Mucosa of stomach (tissue), 1 donor: Measurements from ENCODE around the gene CEP76.

Experiments
- H3K27me3 ChIP-seq: one replicate; pipeline ENCODE4 v1.7.0; 2013; ENCODE audit warnings: mild to moderate bottlenecking, low read length; ENCODE audit not compliant: control insufficient read depth, insufficient read depth
- H3K36me3 ChIP-seq: one replicate; pipeline ENCODE4 v1.7.0; 2013; ENCODE audit warnings: low read length; ENCODE audit not compliant: control insufficient read depth, insufficient read depth
- H3K4me1 ChIP-seq: one replicate; pipeline ENCODE4 v1.7.0; 2013; ENCODE audit warnings: mild to moderate bottlenecking, low read length; ENCODE audit not compliant: control insufficient read depth, insufficient read depth
- H3K4me3 ChIP-seq: one replicate; pipeline ENCODE4 v1.7.0; 2013; ENCODE audit warnings: low read length
- H3K9ac ChIP-seq: one replicate; pipeline ENCODE4 v1.7.0; 2013; ENCODE audit warnings: mild to moderate bottlenecking, low read length, moderate library complexity
- H3K9me3 ChIP-seq: one replicate; pipeline ENCODE4 v1.7.0; 2013; ENCODE audit warnings: mild to moderate bottlenecking, low read length, moderate library complexity; ENCODE audit not compliant: control insufficient read depth
- donor health status: Pancreatic carcinoma.

CEP76 gene

DNA sequence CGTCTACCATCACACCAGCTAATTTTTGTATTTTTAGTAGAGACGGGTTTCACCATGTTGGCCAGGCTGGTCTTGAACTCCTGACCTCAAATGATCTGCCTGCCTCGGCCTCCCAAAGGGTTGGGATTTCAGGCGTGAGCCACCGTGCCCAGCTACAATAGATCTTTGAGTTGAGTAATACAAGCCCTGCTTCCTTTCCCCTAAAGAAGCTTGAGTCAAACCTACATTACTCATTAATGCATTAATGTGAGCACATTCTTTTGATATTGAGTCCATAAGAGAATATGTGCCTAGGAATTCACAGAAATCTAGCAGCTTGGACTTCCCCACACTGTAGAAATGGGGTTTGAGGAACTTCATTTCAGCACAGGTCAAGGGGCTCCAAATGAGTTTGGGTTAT is 39.9 kb upstream of the CEP76 start:
- H3K36me3 ChIP-seq, result no peaks in the 10 kb centered on the region
- H3K27me3 ChIP-seq, result no peaks in the 10 kb centered on the region
- H3K4me3 ChIP-seq, result no peak overlapping the region
- no peaks in the 10 kb centered on the region for H3K4me1 ChIP-seq
- no peak overlapping the region for H3K9ac ChIP-seq
- no peaks in the 10 kb centered on the region for H3K9me3 ChIP-seq

DNA sequence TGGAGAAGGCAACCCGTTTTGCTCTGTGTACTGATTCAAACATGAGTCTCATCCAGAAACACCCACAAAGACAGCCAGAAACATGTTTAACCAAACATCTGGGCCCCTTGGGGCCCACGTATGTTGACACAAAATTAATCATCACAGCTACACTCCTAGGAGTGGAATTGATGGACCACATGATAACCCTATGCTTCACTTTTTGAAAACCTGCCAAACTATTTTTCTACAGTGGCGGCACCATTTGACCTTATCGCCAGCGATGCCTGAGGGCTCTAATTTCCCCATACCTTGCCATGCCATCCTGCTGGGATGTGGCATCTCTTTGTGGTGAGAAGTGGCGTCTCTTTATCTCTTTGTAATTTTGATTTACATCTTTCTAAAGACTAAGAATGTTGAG is 38.8 kb upstream of the CEP76 start:
- Histone ChIP-seq H3K27me3 (no peaks in the 10 kb centered on the region), H3K9me3 (no peaks in the 10 kb centered on the region), H3K9ac (no peak overlapping the region), H3K4me3 (no peak overlapping the region), H3K4me1 (no peaks in the 10 kb centered on the region), H3K36me3 (no peaks in the 10 kb centered on the region)

DNA sequence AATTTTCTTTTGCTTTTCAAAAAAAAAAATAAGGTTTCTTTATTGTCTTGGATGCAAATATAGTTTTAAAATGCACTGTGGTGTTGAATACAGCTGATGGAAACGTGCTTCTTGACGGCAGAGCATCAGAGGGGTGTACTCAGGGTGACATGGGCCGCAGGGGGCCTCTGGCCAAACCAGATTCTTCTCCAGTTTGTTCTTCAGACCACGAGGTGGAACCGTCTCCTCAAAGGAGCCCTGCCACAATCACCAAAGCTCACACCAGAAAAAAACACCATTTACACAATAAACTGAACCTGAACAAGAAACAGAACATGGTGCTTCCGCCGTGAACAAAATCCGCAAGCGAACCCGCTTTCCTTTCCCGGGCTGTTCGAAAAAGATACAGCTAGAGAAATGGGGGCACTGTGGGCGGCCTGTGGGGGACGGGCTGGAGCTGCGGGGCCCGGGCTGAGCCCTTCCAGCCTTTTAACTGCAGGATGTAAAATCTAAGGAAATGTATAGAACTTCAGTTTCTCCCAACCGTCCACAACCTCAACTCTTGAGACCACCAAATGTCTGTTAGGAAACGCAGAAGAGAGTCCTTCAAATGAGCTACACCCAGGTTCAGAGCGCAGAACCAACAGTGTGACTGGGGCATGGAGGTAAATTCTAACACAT is 34.9 kb upstream of the CEP76 start:
- H3K9me3 ChIP-seq, result no peaks in the 10 kb centered on the region
- H3K27me3 ChIP-seq, result no peaks in the 10 kb centered on the region
- no peak overlapping the region for H3K9ac ChIP-seq
- H3K36me3 ChIP-seq, result no peaks in the 10 kb centered on the region
- no peak overlapping the region for H3K4me3 ChIP-seq
- no peaks in the 10 kb centered on the region for H3K4me1 ChIP-seq

DNA sequence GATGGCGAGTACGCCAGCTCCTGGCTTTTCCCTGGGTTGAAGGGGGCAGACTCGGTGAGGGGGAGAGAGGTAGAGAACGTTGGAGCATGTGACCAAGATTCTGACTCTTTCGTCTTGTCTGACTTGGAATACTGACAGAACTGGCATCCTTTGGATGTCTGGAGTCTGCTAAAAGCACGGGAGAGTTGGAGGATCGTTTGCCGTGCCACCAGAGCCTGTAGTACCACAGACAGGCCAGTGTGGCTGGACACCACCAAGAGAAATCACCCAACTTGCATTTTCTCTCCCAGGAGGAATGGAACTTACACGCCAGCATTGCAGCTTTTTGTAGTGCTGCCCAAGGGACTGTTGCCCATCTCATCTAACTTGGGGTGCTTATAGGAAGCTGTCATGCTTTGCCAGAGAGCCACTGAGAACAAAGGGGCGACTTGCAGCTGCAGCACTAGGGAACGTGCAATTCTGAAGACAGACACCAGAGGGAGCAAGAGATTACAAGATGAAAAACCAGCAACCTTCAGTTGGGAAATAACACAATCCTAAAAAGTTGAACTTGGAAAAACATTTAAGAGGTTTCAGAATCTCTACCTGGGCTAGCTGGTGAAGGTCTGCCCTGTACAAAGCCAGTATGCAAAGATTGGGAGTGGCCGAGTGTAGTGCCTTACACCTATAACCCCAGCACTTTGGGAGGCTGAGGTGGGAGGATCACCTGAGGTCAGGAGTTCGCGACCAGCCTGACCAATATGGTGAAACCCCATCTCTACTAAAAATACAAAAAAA is 24.4 kb upstream of the CEP76 start:
- Histone ChIP-seq H3K36me3 (no peaks in the 10 kb centered on the region), H3K4me3 (no peak overlapping the region), H3K27me3 (no peaks in the 10 kb centered on the region), H3K9ac (no peak overlapping the region), H3K4me1 (no peaks in the 10 kb centered on the region), H3K9me3 (no peaks in the 10 kb centered on the region)

DNA sequence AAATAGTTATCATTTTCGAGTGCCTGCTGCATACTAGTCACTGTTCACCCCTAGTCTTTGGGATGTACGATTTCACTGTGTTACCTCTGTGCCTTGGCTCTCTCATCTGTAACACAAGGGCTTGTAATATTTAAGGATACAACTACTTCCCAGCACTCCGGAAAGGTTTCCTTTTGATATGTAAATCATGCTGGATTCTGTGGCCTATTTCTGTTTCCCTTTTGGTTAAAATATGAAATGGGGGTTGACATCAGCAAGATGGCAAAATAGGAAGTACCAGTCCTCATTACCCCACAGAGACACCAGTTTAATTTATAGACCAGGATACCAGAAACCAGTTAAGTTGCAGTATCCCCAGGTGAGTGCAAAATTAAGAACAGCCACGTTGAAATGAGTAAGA is 23.8 kb upstream of the CEP76 start:
- no peaks in the 10 kb centered on the region for H3K27me3 ChIP-seq
- no peaks in the 10 kb centered on the region for H3K36me3 ChIP-seq
- H3K4me1 ChIP-seq, result no peaks in the 10 kb centered on the region
- no peaks in the 10 kb centered on the region for H3K9me3 ChIP-seq
- no peak overlapping the region for H3K9ac ChIP-seq
- H3K4me3 ChIP-seq, result no peak overlapping the region

DNA sequence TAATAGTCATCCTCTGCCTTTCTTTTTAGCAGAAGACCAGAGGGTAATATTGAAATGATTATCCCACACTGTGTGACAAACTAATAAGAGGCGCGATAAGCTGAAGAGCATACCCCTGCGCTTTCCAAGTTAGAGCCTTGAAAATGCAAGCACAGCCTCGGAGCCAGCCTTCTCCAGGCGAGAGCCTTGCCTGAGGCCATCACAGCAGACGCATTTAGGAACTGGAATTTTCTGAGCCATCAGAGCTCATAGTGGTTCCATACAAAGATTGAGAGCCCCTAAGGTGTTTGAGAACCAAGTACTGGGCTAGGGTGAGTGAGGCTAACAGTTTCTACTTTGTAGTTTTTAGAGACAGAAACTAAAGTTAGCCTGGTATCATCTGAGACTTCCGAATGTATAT is 20.2 kb upstream of the CEP76 start:
- Histone ChIP-seq H3K27me3 (no peaks in the 10 kb centered on the region), H3K4me1 (no peaks in the 10 kb centered on the region), H3K9me3 (no peaks in the 10 kb centered on the region), H3K9ac (no peak overlapping the region), H3K4me3 (no peak overlapping the region), H3K36me3 (no peaks in the 10 kb centered on the region)

DNA sequence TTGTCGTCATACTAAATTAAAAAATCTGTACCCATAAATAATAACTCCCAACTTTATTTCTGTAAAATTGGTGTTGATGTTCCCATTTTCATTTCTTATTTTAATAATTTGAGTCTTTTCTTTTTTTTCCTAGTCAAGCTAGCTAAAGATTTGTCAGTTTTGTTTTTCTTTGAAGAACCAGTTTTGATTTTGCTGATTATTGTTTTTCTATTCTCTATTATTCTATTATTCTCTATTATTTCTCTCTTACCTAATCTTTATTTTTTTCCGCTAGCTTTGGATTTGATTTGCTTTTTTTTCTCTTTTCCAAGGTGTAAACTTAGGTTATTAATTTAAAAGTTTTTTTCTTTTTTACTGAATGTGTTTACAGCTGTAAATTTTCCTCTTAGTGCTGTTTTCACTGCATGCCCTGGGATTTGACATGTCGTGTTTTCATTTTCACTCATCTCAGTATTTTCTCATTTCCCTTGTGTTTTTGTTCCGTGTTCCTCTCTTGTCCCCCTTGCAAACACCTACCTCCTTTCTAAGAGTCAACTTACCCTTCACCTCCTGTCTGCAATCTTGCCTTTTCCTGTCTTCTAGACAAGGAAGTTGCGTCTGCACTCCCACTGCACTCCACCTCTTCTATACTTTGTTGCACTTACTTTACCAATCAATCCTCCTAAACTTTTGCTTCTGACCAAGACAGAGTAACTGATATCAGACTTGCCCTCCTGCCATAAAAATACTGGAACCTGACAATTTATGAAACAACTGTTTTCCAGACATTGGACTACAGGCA is 19.2 kb upstream of the CEP76 start:
- Histone ChIP-seq H3K4me1 (no peaks in the 10 kb centered on the region), H3K9me3 (no peaks in the 10 kb centered on the region), H3K36me3 (no peaks in the 10 kb centered on the region), H3K27me3 (no peaks in the 10 kb centered on the region), H3K9ac (no peak overlapping the region), H3K4me3 (no peak overlapping the region)

DNA sequence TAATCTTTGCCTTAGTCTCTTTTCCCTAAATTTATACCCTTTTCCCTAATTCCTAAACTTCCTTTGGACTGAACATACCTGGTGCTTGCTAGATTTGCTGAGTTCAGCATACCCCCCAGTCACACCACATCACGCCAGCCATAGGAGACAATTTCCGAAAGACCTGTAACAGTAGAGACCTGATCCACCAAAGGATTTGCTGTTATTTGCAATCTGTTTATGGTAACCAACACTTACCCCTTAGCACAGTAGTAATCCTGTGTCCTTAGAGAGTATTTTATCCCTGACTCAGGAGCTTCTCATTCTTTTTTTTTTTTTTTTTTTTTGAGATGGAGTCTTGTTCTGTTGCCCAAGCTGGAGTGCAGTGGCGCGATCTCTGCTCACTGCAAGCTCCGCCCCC is 8.9 kb upstream of the CEP76 start:
- H3K36me3 ChIP-seq, result no peaks in the 10 kb centered on the region
- no peak overlapping the region for H3K9ac ChIP-seq
- H3K27me3 ChIP-seq, result no peaks in the 10 kb centered on the region
- no peaks in the 10 kb centered on the region for H3K9me3 ChIP-seq
- H3K4me1 ChIP-seq, result no peaks in the 10 kb centered on the region
- no peak overlapping the region for H3K4me3 ChIP-seq

DNA sequence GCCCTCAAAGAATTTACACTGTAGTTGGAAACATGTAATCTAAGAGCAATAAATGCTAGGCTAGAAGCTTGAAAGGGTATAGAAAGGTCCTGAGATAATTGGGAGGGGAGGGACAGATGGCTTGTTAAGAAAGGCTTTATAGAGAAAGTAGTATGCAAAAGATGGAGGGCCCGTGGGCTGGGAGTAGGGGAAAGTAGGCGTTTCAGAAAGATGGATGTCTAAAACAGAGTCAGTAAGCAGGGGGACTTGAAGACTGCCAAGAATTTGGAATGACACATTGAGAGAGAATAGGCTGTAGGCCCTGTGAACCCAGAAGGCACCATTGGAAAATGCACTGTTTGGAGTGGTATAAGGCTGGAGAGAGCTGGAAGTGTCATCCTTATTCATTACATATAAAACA is 1.1 kb upstream of the CEP76 start:
- peak overlapping the region; percentile 96 for H3K4me3 ChIP-seq
- no peaks in the 10 kb centered on the region for H3K9me3 ChIP-seq
- no peaks in the 10 kb centered on the region for H3K36me3 ChIP-seq
- H3K27me3 ChIP-seq, result no peaks in the 10 kb centered on the region
- H3K4me1 ChIP-seq, result peaks cover 6% of the 10 kb centered on the region
- H3K9ac ChIP-seq, result peak overlapping the region; percentile 97

DNA sequence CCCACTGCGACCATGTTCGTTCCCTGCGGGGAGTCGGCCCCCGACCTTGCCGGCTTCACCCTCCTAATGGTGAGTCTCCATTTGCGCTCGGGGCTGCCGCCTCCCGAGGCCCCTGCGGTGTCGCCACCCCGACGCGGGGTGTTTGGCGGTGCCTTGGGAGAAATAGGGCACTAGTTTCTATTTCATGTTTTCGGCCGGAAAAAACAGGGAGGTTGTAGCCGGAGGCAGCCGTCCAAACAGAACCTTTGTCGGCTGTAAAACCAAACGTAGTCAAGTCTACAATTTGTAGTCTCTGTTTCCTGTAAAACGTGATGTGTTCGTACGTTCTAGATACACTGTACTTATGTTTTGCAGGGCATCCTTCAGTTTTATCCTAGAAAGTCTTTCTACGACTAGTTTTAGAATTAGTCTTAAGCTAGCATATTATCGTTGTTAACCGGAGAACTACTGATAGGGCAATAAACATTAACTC is 609 bp upstream of the CEP76 start:
- Histone ChIP-seq H3K9ac (peak overlapping the region; percentile 97), H3K9me3 (no peaks in the 10 kb centered on the region), H3K4me1 (peaks cover 6% of the 10 kb centered on the region), H3K4me3 (peak overlapping the region; percentile 96), H3K27me3 (no peaks in the 10 kb centered on the region), H3K36me3 (no peaks in the 10 kb centered on the region)

DNA sequence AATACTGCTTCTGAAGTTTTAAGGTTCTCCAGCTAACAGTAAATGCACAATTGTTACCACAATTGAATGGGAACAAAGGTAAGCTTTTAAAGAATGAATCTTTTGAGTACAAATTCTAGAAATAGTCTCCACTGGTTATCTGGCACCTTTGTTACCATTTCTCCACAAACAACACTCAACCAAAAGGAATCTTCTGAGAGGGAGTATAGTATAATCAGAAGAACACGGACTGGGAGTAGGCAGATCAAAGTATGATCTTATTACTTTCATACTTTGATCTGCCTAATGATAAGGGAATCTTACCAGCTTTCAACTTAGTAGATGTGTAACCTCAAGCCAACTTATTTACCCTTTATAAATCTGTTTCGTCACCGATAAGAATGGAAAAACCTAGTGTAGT is 1.4 kb downstream of the CEP76 start:
- H3K4me1 ChIP-seq, result peaks cover 6% of the 10 kb centered on the region

DNA sequence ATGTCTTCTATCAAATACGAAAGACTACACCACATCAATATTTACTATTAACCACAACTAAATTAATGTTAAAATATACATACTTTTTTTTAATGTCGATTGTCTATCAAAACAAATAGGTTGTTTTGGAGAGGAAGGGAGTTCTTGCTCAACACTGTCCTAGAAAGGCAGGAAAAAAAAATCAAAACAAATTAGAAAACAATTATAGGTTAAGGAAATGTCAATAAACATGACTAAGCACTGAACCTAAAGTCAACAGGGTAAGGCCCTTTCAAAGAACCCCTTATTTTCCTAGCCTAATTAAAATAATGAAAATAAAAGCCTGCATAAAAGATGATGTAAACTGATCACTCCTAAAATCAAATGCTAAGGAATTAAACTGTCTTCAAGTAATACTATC is 2.8 kb downstream of the CEP76 start:
- no peak overlapping the region for H3K9ac ChIP-seq
- no peaks in the 10 kb centered on the region for H3K27me3 ChIP-seq
- H3K36me3 ChIP-seq, result no peaks in the 10 kb centered on the region
- peaks cover 6% of the 10 kb centered on the region for H3K4me1 ChIP-seq
- H3K4me3 ChIP-seq, result no peak overlapping the region
- no peaks in the 10 kb centered on the region for H3K9me3 ChIP-seq

More for the DNA sequence above, 1.4 kb downstream of the CEP76 start:
- H3K9ac ChIP-seq, result peak overlapping the region; percentile 97
- H3K4me3 ChIP-seq, result no peak overlapping the region
- H3K9me3 ChIP-seq, result no peaks in the 10 kb centered on the region
- no peaks in the 10 kb centered on the region for H3K36me3 ChIP-seq
- H3K27me3 ChIP-seq, result no peaks in the 10 kb centered on the region
